GM20000 (cell line): ENCODE measurements around the gene DZIP1.

Experiments used
- DNase-seq: peaks from one replicate; pipeline ENCODE4 v3.0.0; 2012; ENCODE audit warnings: low spot score
- CTCF ChIP-seq: IDR thresholded peaks from 2 replicates; pipeline ENCODE4 v1.5.1; 2012; ENCODE audit warnings: mild to moderate bottlenecking, control low read depth; ENCODE audit errors: extremely low read depth, missing control alignments

DZIP1 gene

GRCh38 chr13:95596701-95597100 is 47.8 kb downstream of the DZIP1 start:
- TF ChIP-seq CTCF: no peak
- DNase-seq: no peak

- TF ChIP-seq CTCF: no peak
- DNase-seq: no peak
These were observed 51.0 kb downstream of the DZIP1 start for GRCh38 chr13:95593462-95593861.

GRCh38 chr13:95588721-95589120 is 55.8 kb downstream of the DZIP1 start:
- TF ChIP-seq CTCF: no peak
- no peak for DNase-seq

- TF ChIP-seq CTCF: no peak
- DNase-seq: no peak
These were observed 56.4 kb downstream of the DZIP1 start for GRCh38 chr13:95588134-95588533.

GRCh38 chr13:95585867-95586266 is 58.6 kb downstream of the DZIP1 start:
- TF ChIP-seq CTCF: no peak
- DNase-seq: no peak

- TF ChIP-seq CTCF: no peak
- DNase-seq: peak; percentile 20
These were observed 65.2 kb downstream of the DZIP1 start for GRCh38 chr13:95579303-95579702.

- no peak for DNase-seq
- TF ChIP-seq CTCF: no peak
These were observed 71.3 kb downstream of the DZIP1 start for GRCh38 chr13:95573221-95573620.
